Measurements from ENCODE around the gene SLC29A1. TPM values are rescaled to one million over a fixed set of nuclear protein-coding genes. Genes with fewer than 3 reads are reported as not detected.

The SLC29A1 gene
- total and polyA plus RNA-seq, 2 donors (not counting 3 experiments of a cell fraction or from before 2014, with no cell fraction given), result 202 to 539 TPM

DNA sequence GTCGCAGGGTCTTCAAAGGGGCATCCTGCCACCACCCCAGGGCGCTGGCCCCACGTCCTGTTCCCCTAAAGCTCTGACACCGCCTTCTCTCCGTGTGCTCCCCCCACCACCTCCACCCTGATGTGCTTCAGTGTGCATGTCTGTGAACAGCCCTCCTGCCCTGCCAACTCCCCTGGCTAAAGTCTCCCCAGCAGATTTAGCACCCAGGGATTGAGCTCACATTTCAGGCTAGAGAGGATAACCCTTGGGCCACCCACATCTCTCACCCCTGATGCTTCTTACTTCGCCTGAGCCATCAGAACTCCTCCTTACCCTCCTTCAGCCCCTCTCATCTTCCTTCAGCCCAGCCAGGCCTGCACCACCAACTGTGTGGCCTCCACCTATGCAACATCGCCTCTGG is 54.4 kb downstream of the SLC29A1 start:
- POLR2A ChIA-PET, result no interaction called here
- BruUV-seq (replicated peaks), result no TSS peak

More for the DNA sequence above, 54.4 kb downstream of the SLC29A1 start:
- Histone ChIP-seq H3K36me3 (ENCODE audit: control insufficient read depth in 2 of 2, extremely low read depth in 1 of 2, insufficient read depth in 2 of 2, low read length in 2 of 2) (no peaks in the 10 kb centered on the region), H3K27ac (ENCODE audit: insufficient read depth, low read depth, low read length) (no peak overlapping the region), H3K4me2 (ENCODE audit: insufficient read depth, low read length) (no peak overlapping the region), H3K9me3 (replicated peaks; ENCODE audit: control insufficient read depth, insufficient read depth, low read length) (no peaks in the 10 kb centered on the region), H3K4me3 (replicated peaks in 1 of 3; ENCODE audit: insufficient read depth in 1 of 3, low read depth in 1 of 3, low read length in 3 of 3) (no peak overlapping the region), H3K27me3 (ENCODE audit: control insufficient read depth in 2 of 2, insufficient read depth in 2 of 2, low read length in 2 of 2) (peaks cover 16 to 27% of the 10 kb centered on the region in 2 experiments), H3K9me1 (replicated peaks; ENCODE audit: control insufficient read depth, extremely low read depth, insufficient read depth, low read length) (no peaks in the 10 kb centered on the region), H3K4me1 (ENCODE audit: control insufficient read depth, extremely low read depth, insufficient read depth, low read length) (no peaks in the 10 kb centered on the region), H4K20me1 (replicated peaks; ENCODE audit: control insufficient read depth, extremely low read depth, insufficient read depth, low read length) (no peaks in the 10 kb centered on the region), H3K9ac (replicated peaks; ENCODE audit: extremely low read depth, insufficient read depth, low read length) (no peak overlapping the region), H3K79me2 (ENCODE audit: control insufficient read depth, insufficient read depth, low read length) (no peaks in the 10 kb centered on the region), H2AFZ (ENCODE audit: low read depth, low read length) (no peak overlapping the region)
- dilution Hi-C loops (cut with MboI; ENCODE audit: extremely low pct_ligation_motif_present, low sequenced_read_pairs) (no loop called here), intact Hi-C loops (cut with micrococcal nuclease) (no loop called here)
- TF ChIP-seq FOS (IDR thresholded peaks at IDR 0.05; ENCODE audit: borderline replicate concordance, insufficient read depth, low read length) (no peak), EZH2 (IDR thresholded peaks at IDR 0.05; ENCODE audit: borderline replicate concordance, low read depth, low read length, severe bottlenecking) (no peak), GATA2 (IDR thresholded peaks at IDR 0.05; ENCODE audit: insufficient read depth, insufficient read length, low read depth, low read length) (no peak), POLR2AphosphoS5 (IDR thresholded peaks at IDR 0.05; ENCODE audit: insufficient read depth, low read depth, low read length) (no peak), POLR2A (IDR thresholded peaks at IDR 0.05; ENCODE audit: low read depth, low read length) (no peak), JUN (IDR thresholded peaks at IDR 0.05; ENCODE audit: borderline replicate concordance, insufficient read depth, insufficient read length, low read depth) (no peak), MYC (IDR thresholded peaks at IDR 0.05; ENCODE audit: low read depth, low read length) (no peak)
- TF ChIP-seq, protein P1, sequence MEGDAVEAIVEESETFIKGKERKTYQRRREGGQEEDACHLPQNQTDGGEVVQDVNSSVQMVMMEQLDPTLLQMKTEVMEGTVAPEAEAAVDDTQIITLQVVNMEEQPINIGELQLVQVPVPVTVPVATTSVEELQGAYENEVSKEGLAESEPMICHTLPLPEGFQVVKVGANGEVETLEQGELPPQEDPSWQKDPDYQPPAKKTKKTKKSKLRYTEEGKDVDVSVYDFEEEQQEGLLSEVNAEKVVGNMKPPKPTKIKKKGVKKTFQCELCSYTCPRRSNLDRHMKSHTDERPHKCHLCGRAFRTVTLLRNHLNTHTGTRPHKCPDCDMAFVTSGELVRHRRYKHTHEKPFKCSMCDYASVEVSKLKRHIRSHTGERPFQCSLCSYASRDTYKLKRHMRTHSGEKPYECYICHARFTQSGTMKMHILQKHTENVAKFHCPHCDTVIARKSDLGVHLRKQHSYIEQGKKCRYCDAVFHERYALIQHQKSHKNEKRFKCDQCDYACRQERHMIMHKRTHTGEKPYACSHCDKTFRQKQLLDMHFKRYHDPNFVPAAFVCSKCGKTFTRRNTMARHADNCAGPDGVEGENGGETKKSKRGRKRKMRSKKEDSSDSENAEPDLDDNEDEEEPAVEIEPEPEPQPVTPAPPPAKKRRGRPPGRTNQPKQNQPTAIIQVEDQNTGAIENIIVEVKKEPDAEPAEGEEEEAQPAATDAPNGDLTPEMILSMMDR (IDR thresholded peaks at IDR 0.05; ENCODE audit: extremely low read depth in 1 of 2, insufficient read depth in 1 of 2, low read depth in 1 of 2, low read length in 2 of 2), result no peak
- TF ChIP-seq, protein P2, sequence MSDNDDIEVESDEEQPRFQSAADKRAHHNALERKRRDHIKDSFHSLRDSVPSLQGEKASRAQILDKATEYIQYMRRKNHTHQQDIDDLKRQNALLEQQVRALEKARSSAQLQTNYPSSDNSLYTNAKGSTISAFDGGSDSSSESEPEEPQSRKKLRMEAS (IDR thresholded peaks at IDR 0.05; ENCODE audit: insufficient read depth, insufficient read length), result no peak
- DNase-seq (ENCODE audit: low read depth, low spot score) (no peak), FAIRE-seq (no peak)
- CTCF ChIA-PET, result interaction anchor here (0.8 to 3.0 kb wide), 5 partner anchors 8 to 60 kb away, joined by 3 to 12 read pairs (median 3); partner anchors contain the start of gene AARS2
